Right ventricle myocardium inferior (tissue), 1 donor: ENCODE data around the gene AIRE. TPM values are rescaled to one million over a fixed set of nuclear protein-coding genes. Genes with fewer than 3 reads are reported as not detected.
"Not testable (repeated sequence)": the region's sequence is repeated elsewhere in the genome, so short reads cannot be mapped to it uniquely, and the experiment has no call there.

Experiments
- ATAC-seq: fragments of 200-7000 bp; cut with Tn5 transposase; one replicate; pipeline ENCODE4 v1.9.1; 2020; ENCODE audit warnings: mild to moderate bottlenecking, moderate library complexity
- DNase-seq: peaks from one replicate; pipeline ENCODE4 v3.0.0; 2021; ENCODE audit errors: missing footprints
- intact Hi-C: fragments of 100-400 bp; cut with DNase I; formaldehyde crosslinking; loops from one replicate; pipeline ENCODE4 v1.11.0; 2022
- long read RNA-seq: library from polyadenylated mRNA; unstranded; transcript quantifications from one replicate; pipeline ENCODE4 v2.0.0, GENCODE V29; 2021
- total RNA-seq: library from RNA; stranded (reverse); fragmentation: NEBNext Ultra II Directional; extraction: Animal tissue kit (Norgen Biotek cat#: 25700); gene quantifications from one replicate; pipeline ENCODE4 v1.2.1, GENCODE V29; 2021
- donor health status: DM: no; HTN: yes; CAD: no; lungs with severe emphysema.

Gene AIRE
- total RNA-seq: not detected
- long read RNA-seq: 0 reads

- intact Hi-C loops: no loop called here
- DNase-seq (peak; percentile 69), ATAC-seq (no peak)
Observed at GRCh38 chr21:44285138-44285992, at the start of gene AIRE. TSS of gene AIRE (plus strand) at chr21:44285876. CDS start at chr21:44286007, 131 bp downstream.

GRCh38 chr21:44240353-44240752 is 45.3 kb upstream of the AIRE start:
- DNase-seq, intact Hi-C loops: not testable (repeated sequence)
- peak; percentile 30 for ATAC-seq

DNA sequence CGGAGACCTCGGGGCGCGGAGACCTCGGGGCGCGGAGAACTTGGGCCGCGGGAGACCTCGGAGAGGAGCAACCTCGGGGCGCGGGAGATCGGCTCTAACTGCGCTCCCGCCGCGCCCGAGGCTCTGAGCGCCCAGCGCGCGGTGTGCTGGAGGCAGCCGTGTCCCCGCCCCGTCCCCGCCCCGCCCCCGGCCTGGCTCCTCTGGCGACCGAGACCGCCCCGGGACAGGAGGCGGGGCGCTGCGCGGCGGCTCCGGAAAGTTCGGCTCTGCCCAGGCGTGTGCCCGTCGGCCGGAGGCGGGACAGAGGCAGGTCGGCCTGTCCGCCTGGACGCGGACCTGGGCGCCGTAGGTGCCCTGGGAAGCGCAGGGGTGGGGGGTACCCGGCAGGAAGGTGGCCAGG is 44.8 kb upstream of the AIRE start, which contains the start of gene ICOSLG:
Gene ICOSLG, minus strand, starts transcription at position 102 of the 400 bp plus-strand sequence. CDS start 126 bp downstream, outside the sequence.
- intact Hi-C loops, DNase-seq: not testable (repeated sequence)
- peak; percentile 92 for ATAC-seq

DNA sequence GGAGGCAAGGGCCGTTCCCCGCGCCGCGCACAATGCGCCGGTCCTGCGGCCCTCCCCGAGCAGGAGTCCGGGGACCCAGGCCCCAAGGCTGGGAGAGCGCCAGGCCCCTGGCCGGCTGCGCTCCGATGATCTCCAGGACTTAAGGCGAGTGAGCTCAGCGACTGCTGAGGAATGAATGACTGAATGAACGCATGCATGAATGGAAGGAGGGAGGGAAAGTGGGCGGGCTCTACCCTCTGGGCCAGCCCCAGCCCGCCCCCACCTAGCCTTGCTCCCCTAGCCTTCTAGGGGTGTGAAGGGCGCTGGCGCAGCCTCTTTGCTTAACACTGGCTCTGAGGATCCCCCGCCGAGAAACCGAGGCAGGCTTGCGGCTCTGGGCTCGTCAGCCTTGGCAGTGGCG is 44.4 kb upstream of the AIRE start:
- intact Hi-C loops, DNase-seq: not testable (repeated sequence)
- peak; percentile 62 for ATAC-seq

GRCh38 chr21:44243980-44244379 is 41.7 kb upstream of the AIRE start:
- intact Hi-C loops, ATAC-seq, DNase-seq: not testable (repeated sequence)

- intact Hi-C loops, DNase-seq, ATAC-seq: not testable (repeated sequence)
Observed at GRCh38 chr21:44247904-44248303, 37.8 kb upstream of the AIRE start.

GRCh38 chr21:44249204-44250037 is 36.3 kb upstream of the AIRE start:
- ATAC-seq: peak; percentile 53
- intact Hi-C loops, DNase-seq: not testable (repeated sequence)

DNA sequence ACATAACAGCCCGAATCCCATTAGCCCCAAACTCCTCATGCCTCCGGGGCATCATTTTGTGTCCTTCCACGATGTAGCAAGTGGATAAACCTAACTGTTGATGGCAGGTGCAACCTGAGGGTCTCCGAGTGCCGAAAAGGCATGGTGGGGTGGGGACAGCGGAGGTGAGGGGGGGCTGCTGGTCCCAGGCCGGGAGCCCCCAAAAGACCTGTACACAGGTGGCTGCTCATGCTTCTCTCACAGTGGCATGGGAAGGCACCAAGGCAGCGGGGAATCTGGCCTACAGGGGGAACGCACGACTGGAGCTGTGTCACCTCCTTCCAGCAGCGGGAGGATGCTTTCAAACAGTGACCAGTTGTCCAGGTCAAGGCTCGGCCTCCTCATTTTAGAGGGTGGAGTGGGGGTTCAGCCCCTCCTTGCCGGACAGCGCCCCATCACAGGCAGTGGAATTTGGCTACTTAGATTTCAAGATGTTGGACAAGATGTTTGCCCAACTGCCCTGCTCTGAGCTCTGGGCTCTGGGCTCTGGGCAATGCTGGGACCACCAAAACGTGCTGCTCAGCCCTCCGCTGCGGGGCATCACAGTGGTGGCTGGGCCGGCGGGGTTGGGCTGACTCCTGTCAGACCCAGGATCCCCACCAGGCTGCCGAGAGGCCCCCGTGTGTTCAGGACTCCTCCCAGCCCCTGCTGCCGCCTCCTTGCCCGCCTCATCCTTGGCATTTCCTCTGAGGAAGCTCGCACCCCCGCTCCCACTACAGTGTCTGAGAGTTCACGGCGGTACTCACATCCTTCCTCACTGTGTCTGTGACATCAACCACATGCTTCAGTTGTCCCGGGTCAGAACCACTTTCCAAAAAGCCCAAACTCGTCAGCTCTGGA is 31.6 kb upstream of the AIRE start:
- DNase-seq: no peak
- intact Hi-C loops: no loop called here
- ATAC-seq: no peak

DNA sequence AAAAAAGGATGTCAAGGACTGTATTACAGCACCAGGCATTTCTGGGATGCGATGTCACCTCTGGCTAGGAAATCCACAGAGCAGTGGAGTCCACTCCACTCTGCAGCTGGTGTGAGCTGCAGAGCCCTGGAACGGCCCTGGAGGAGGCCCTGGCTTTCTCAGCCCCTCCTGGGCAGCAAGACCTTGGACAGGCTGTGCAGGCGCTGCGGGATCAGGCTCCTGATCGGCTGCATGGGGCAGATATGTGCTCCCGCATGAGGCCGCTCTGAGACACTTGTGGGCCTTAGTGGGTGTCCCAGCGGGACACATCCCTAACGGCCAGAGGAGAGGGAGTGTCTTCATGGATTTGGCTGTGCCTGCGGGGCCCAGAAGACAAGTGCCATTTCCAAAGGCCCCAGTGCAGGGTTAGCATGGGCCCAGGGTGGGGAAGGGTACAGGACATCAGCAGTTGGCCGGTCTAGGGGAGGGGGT is 30.1 kb upstream of the AIRE start:
- no peak for DNase-seq
- peak; percentile 43 for ATAC-seq
- intact Hi-C loops: no loop called here

GRCh38 chr21:44258056-44258725 is 27.5 kb upstream of the AIRE start:
- intact Hi-C loops: no loop called here
- DNase-seq (no peak), ATAC-seq (no peak)

GRCh38 chr21:44259082-44259705 is 26.5 kb upstream of the AIRE start:
- ATAC-seq (no peak), DNase-seq (no peak)
- intact Hi-C loops: no loop called here

- intact Hi-C loops: no loop called here
- DNase-seq: no peak
- no peak for ATAC-seq
Observed at GRCh38 chr21:44260066-44260465, 25.6 kb upstream of the AIRE start.

DNA sequence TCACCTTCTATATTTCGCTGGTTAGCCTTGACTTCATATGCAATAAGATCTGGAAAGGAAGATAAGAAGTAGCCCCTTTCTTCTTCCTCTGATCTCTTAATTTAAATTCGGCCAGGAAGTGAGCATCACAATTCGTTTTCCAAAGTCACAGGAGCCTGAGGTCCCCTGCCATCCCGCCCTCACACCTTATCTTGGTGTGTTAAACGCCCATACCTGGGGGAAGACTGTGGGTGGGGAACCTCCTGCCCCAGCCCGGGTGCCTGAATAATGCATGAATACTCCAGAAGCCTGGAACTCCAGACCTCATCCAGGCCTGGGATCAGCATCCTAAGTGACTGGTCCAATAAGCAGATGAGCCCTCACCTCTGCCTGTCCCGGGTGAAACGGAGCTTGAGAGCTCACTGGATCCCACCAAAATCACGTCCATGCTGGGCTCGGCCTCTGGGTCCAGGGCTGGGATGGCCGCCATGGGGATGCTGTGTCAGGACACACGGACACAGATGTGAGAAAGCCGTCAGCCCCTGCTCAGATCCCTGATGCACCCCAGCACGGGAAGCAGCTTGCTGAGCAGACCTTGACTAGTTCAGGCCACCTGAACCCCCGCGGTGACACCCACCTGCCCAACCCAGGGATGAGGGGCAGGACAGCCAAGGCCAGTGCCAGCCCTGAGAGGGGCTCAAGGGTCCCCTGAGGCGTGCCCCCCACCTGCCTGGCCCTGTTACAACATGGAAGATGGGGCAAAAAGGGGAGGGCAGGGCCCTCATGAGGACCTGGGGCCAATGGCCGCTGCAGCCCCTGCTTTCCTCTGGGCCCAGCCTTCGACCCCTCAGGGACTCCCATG is 24.7 kb upstream of the AIRE start:
- DNase-seq (no peak), ATAC-seq (no peak)
- intact Hi-C loops: no loop called here

- DNase-seq (no peak), ATAC-seq (no peak)
- intact Hi-C loops: no loop called here
Observed at GRCh38 chr21:44261675-44262295, 23.9 kb upstream of the AIRE start, which contains the start of gene DNMT3L. TSS of gene DNMT3L (minus strand) at chr21:44261897. CDS start at chr21:44261259, 638 bp downstream.

DNA sequence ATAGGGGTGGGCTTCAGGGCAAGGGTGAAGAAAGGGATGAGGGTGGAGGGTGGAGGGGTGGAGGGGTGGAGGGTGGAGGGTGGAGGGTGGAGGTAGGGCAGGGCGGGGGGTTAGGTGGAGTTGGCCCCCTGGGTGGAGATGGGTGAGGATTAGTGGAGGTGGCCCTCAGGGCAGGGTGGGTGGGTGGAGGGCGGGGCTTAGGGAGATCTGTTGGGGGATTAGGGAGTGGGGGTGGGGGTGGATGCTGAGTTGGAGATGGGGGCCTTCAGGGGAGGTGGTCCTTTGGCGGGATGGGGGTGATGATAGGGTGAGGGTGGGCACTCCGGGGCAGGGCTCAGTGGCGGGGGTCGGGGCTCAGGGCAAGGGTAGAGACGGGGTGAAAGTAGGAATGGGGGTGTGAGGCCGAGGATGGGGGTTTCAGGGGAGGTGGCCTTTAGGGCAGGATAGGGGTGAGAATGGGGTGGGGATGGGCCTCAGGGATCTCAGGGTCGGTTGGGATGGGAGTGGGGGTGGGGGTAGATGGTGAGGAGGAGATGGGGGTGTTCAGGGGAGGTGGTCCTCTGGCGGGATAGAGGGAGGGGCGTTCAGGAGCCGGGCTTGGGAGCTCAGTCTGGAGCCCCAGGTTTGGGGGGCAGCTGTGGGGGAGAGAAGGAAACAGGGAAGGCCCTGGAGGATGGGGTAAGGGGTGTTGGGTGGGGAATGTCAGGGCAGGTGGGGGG is 23.2 kb upstream of the AIRE start:
- no peak for DNase-seq
- no peak for ATAC-seq
- intact Hi-C loops: no loop called here
